Measurements from ENCODE around the gene PUSL1. TPM values are rescaled to one million over a fixed set of nuclear protein-coding genes. Genes with fewer than 3 reads are reported as not detected.

The PUSL1 gene
- total and polyA plus RNA-seq, 2 of the 13 experiments (the other 11 are each of a cell fraction or from before 2014, with no cell fraction given), result 8.3 to 22.2 TPM

DNA sequence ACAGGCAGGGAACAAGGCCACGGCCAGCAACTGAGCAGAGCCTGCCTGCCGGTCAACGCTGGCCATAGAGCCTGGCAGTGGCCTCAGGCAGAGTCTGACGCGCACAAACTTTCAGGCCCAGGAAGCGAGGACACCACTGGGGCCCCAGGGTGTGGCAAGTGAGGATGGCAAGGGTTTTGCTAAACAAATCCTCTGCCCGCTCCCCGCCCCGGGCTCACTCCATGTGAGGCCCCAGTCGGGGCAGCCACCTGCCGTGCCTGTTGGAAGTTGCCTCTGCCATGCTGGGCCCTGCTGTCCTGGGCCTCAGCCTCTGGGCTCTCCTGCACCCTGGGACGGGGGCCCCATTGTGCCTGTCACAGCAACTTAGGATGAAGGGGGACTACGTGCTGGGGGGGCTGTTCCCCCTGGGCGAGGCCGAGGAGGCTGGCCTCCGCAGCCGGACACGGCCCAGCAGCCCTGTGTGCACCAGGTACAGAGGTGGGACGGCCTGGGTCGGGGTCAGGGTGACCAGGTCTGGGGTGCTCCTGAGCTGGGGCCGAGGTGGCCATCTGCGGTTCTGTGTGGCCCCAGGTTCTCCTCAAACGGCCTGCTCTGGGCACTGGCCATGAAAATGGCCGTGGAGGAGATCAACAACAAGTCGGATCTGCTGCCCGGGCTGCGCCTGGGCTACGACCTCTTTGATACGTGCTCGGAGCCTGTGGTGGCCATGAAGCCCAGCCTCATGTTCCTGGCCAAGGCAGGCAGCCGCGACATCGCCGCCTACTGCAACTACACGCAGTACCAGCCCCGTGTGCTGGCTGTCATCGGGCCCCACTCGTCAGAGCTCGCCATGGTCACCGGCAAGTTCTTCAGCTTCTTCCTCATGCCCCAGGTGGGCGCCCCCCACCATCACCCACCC lies 22.9 kb downstream of the PUSL1 start, which contains the start of gene TAS1R3 (continued):
- TF ChIP-seq, protein P1, sequence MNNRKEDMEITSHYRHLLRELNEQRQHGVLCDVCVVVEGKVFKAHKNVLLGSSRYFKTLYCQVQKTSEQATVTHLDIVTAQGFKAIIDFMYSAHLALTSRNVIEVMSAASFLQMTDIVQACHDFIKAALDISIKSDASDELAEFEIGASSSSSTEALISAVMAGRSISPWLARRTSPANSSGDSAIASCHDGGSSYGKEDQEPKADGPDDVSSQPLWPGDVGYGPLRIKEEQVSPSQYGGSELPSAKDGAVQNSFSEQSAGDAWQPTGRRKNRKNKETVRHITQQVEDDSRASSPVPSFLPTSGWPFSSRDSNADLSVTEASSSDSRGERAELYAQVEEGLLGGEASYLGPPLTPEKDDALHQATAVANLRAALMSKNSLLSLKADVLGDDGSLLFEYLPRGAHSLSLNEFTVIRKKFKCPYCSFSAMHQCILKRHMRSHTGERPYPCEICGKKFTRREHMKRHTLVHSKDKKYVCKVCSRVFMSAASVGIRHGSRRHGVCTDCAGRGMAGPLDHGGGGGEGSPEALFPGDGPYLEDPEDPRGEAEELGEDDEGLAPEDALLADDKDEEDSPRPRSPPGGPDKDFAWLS (CRISPR knock-in tag; IDR thresholded peaks at IDR 0.05; ENCODE audit: borderline replicate concordance), result no peak
- TF ChIP-seq SRY (CRISPR knock-in tag; IDR thresholded peaks at IDR 0.05), result no peak
- TF ChIP-seq ZNF501 (CRISPR knock-in tag; IDR thresholded peaks at IDR 0.05), result no peak
- TF ChIP-seq, protein P2, sequence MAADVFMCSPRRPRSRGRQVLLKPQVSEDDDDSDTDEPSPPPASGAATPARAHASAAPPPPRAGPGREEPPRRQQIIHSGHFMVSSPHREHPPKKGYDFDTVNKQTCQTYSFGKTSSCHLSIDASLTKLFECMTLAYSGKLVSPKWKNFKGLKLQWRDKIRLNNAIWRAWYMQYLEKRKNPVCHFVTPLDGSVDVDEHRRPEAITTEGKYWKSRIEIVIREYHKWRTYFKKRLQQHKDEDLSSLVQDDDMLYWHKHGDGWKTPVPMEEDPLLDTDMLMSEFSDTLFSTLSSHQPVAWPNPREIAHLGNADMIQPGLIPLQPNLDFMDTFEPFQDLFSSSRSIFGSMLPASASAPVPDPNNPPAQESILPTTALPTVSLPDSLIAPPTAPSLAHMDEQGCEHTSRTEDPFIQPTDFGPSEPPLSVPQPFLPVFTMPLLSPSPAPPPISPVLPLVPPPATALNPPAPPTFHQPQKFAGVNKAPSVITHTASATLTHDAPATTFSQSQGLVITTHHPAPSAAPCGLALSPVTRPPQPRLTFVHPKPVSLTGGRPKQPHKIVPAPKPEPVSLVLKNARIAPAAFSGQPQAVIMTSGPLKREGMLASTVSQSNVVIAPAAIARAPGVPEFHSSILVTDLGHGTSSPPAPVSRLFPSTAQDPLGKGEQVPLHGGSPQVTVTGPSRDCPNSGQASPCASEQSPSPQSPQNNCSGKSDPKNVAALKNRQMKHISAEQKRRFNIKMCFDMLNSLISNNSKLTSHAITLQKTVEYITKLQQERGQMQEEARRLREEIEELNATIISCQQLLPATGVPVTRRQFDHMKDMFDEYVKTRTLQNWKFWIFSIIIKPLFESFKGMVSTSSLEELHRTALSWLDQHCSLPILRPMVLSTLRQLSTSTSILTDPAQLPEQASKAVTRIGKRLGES (CRISPR knock-in tag; IDR thresholded peaks at IDR 0.05; ENCODE audit: borderline replicate concordance), result no peak
- TF ChIP-seq FOXM1 (CRISPR knock-in tag; IDR thresholded peaks at IDR 0.05), result no peak
- TF ChIP-seq, protein P3, sequence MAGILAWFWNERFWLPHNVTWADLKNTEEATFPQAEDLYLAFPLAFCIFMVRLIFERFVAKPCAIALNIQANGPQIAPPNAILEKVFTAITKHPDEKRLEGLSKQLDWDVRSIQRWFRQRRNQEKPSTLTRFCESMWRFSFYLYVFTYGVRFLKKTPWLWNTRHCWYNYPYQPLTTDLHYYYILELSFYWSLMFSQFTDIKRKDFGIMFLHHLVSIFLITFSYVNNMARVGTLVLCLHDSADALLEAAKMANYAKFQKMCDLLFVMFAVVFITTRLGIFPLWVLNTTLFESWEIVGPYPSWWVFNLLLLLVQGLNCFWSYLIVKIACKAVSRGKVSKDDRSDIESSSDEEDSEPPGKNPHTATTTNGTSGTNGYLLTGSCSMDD (CRISPR knock-in tag; IDR thresholded peaks at IDR 0.05), result no peak
- TF ChIP-seq ZNF160 (CRISPR knock-in tag; IDR thresholded peaks at IDR 0.05), result no peak
- TF ChIP-seq SRF (IDR thresholded peaks at IDR 0.05; ENCODE audit: low read depth, low read length), result no peak
- TF ChIP-seq, protein P4, sequence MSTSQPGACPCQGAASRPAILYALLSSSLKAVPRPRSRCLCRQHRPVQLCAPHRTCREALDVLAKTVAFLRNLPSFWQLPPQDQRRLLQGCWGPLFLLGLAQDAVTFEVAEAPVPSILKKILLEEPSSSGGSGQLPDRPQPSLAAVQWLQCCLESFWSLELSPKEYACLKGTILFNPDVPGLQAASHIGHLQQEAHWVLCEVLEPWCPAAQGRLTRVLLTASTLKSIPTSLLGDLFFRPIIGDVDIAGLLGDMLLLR (CRISPR knock-in tag; IDR thresholded peaks at IDR 0.05), result no peak
- TF ChIP-seq FOSL1 (CRISPR knock-in tag; IDR thresholded peaks at IDR 0.05; ENCODE audit: borderline replicate concordance), result no peak
- no peak for TF ChIP-seq FOSL2 (CRISPR knock-in tag; IDR thresholded peaks at IDR 0.05)
- TF ChIP-seq ZFP62 (CRISPR knock-in tag; IDR thresholded peaks at IDR 0.05), result no peak
- no peak for TF ChIP-seq ZNF660 (CRISPR knock-in tag; IDR thresholded peaks at IDR 0.05; ENCODE audit: borderline replicate concordance, low read depth)
- no peak for TF ChIP-seq JUN (CRISPR knock-in tag; IDR thresholded peaks at IDR 0.05)
- no peak for TF ChIP-seq ZNF616 (CRISPR knock-in tag; IDR thresholded peaks at IDR 0.05; ENCODE audit: low read depth)
- TF ChIP-seq USF2 (IDR thresholded peaks at IDR 0.05; ENCODE audit: low read depth, low read length), result no peak
- TF ChIP-seq USF2 (CRISPR knock-in tag; IDR thresholded peaks at IDR 0.05; ENCODE audit: borderline replicate concordance), result no peak
- TF ChIP-seq, protein P5, sequence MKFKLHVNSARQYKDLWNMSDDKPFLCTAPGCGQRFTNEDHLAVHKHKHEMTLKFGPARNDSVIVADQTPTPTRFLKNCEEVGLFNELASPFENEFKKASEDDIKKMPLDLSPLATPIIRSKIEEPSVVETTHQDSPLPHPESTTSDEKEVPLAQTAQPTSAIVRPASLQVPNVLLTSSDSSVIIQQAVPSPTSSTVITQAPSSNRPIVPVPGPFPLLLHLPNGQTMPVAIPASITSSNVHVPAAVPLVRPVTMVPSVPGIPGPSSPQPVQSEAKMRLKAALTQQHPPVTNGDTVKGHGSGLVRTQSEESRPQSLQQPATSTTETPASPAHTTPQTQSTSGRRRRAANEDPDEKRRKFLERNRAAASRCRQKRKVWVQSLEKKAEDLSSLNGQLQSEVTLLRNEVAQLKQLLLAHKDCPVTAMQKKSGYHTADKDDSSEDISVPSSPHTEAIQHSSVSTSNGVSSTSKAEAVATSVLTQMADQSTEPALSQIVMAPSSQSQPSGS (CRISPR knock-in tag; IDR thresholded peaks at IDR 0.05), result no peak
- TF ChIP-seq KAT2B (IDR thresholded peaks at IDR 0.05; ENCODE audit: borderline replicate concordance, low read depth, low read length), result no peak

Data from HepG2 (cell line).